Right lobe of liver (tissue), 4 donors: ENCODE data around the gene DTNB.

Source experiments
- CTCF ChIP-seq, 4 donors: fragments of 200-600 bp in 3 of 4; fragments of 450-650 bp in 1 of 4; IDR thresholded peaks; one replicate each; pipeline versions ENCODE4 v1.5.1 to v1.8.0; 2016 to 2022; ENCODE audit warnings: antibody characterized with exemption in 4 of 4, mild to moderate bottlenecking in 2 of 4
- POLR2A ChIP-seq: fragments of 450-650 bp; IDR thresholded peaks from one replicate; pipeline ENCODE4 v1.6.1; 2017; ENCODE audit warnings: antibody characterized with exemption, mild to moderate bottlenecking
- donor health status: DM: no; HTN: no; CAD: no.
- donor health status: DM: no; HTN: no; CAD: no.
- donor health status: DM: no; HTN: yes; CAD: no.

DNA sequence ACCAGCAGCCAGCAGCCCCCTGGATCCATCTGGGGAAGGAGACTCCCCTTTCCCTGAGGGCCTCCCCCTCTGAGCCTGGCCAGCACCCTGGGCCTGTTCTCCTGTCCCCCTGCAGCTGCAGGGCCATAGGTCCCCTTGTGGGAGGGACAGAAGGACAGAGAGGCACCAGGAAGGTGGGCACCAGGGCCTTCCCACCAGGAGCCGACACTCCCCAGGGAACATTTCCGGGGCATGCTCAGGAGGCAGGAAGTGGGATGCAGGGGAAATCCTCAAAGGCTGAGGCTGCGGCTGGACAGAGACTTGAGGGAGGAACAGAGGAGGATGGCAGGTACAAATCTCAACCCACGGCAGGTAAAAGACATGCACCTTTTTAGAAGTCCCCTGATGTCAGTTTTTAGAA is 317.3 kb downstream of the DTNB start:
- no peak for TF ChIP-seq CTCF (IDR thresholded peaks at IDR 0.05)
- no peak for TF ChIP-seq POLR2A
